ENCODE measurements around the gene GUCA1C.

The GUCA1C gene, protein sequence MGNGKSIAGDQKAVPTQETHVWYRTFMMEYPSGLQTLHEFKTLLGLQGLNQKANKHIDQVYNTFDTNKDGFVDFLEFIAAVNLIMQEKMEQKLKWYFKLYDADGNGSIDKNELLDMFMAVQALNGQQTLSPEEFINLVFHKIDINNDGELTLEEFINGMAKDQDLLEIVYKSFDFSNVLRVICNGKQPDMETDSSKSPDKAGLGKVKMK

DNA sequence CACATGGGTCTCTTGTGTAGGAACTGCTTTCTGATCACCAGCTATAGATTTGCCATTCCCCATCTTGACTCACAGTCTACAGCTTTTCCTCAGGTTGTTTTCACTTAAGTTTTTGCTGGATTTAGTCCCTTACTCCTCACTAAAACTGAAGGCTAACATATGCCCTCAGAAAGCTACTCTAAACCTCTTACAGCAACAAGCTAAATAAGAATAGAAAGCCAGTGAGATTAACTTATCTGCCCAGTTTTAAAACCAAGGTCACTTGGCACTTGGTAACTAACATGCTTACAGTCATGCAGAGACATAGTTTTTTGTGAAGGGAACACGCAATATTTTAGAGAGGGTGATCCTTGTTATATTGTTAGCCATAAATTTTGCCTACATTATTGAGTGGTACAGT, at the start of gene GUCA1C:
GUCA1C (minus strand) TSS at position 180 of the 400 bp plus-strand sequence; CDS start at position 63, 117 bp downstream.
- ATAC-seq = no peak; the same call in 2 of the 3 replicates
- TF ChIP-seq ZNF70 (CRISPR knock-in tag; IDR thresholded peaks at IDR 0.05) (no peak), GLIS3 (CRISPR knock-in tag; IDR thresholded peaks at IDR 0.05) (no peak), CSDC2 (CRISPR knock-in tag; IDR thresholded peaks at IDR 0.05) (no peak), OSR1 (CRISPR knock-in tag; IDR thresholded peaks at IDR 0.05) (no peak), ZC3H10 (CRISPR knock-in tag; IDR thresholded peaks at IDR 0.05) (no peak), BACH2 (CRISPR knock-in tag; IDR thresholded peaks at IDR 0.05; ENCODE audit: borderline replicate concordance) (no peak), RARB (CRISPR knock-in tag; IDR thresholded peaks at IDR 0.05) (no peak), SNAI2 (CRISPR knock-in tag; IDR thresholded peaks at IDR 0.05) (no peak), ZNF8 (CRISPR knock-in tag; IDR thresholded peaks at IDR 0.05) (no peak), ZNF565 (CRISPR knock-in tag; conservative IDR thresholded peaks at IDR 0.05; ENCODE audit: low read depth) (no peak), PPARA (CRISPR knock-in tag; IDR thresholded peaks at IDR 0.05; ENCODE audit: borderline replicate concordance) (no peak), ISL1 (CRISPR knock-in tag; IDR thresholded peaks at IDR 0.05) (no peak), TOX (CRISPR knock-in tag; IDR thresholded peaks at IDR 0.05; ENCODE audit: borderline replicate concordance) (no peak), TCF4 (CRISPR knock-in tag; IDR thresholded peaks at IDR 0.05; ENCODE audit: borderline replicate concordance) (no peak)
- TF ChIP-seq, protein P1, sequence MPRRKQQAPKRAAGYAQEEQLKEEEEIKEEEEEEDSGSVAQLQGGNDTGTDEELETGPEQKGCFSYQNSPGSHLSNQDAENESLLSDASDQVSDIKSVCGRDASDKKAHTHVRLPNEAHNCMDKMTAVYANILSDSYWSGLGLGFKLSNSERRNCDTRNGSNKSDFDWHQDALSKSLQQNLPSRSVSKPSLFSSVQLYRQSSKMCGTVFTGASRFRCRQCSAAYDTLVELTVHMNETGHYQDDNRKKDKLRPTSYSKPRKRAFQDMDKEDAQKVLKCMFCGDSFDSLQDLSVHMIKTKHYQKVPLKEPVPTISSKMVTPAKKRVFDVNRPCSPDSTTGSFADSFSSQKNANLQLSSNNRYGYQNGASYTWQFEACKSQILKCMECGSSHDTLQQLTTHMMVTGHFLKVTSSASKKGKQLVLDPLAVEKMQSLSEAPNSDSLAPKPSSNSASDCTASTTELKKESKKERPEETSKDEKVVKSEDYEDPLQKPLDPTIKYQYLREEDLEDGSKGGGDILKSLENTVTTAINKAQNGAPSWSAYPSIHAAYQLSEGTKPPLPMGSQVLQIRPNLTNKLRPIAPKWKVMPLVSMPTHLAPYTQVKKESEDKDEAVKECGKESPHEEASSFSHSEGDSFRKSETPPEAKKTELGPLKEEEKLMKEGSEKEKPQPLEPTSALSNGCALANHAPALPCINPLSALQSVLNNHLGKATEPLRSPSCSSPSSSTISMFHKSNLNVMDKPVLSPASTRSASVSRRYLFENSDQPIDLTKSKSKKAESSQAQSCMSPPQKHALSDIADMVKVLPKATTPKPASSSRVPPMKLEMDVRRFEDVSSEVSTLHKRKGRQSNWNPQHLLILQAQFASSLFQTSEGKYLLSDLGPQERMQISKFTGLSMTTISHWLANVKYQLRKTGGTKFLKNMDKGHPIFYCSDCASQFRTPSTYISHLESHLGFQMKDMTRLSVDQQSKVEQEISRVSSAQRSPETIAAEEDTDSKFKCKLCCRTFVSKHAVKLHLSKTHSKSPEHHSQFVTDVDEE (CRISPR knock-in tag; IDR thresholded peaks at IDR 0.05) = no peak
- TF ChIP-seq, protein P2, sequence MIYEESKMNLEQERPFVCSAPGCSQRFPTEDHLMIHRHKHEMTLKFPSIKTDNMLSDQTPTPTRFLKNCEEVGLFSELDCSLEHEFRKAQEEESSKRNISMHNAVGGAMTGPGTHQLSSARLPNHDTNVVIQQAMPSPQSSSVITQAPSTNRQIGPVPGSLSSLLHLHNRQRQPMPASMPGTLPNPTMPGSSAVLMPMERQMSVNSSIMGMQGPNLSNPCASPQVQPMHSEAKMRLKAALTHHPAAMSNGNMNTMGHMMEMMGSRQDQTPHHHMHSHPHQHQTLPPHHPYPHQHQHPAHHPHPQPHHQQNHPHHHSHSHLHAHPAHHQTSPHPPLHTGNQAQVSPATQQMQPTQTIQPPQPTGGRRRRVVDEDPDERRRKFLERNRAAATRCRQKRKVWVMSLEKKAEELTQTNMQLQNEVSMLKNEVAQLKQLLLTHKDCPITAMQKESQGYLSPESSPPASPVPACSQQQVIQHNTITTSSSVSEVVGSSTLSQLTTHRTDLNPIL (CRISPR knock-in tag; IDR thresholded peaks at IDR 0.05; ENCODE audit: low read depth) = no peak
- TF ChIP-seq, protein P3, sequence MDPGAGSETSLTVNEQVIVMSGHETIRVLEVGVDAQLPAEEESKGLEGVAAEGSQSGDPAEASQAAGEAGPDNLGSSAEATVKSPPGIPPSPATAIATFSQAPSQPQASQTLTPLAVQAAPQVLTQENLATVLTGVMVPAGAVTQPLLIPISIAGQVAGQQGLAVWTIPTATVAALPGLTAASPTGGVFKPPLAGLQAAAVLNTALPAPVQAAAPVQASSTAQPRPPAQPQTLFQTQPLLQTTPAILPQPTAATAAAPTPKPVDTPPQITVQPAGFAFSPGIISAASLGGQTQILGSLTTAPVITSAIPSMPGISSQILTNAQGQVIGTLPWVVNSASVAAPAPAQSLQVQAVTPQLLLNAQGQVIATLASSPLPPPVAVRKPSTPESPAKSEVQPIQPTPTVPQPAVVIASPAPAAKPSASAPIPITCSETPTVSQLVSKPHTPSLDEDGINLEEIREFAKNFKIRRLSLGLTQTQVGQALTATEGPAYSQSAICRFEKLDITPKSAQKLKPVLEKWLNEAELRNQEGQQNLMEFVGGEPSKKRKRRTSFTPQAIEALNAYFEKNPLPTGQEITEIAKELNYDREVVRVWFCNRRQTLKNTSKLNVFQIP (CRISPR knock-in tag; IDR thresholded peaks at IDR 0.05; ENCODE audit: borderline replicate concordance, low read depth) = no peak
- TF ChIP-seq, protein P4, sequence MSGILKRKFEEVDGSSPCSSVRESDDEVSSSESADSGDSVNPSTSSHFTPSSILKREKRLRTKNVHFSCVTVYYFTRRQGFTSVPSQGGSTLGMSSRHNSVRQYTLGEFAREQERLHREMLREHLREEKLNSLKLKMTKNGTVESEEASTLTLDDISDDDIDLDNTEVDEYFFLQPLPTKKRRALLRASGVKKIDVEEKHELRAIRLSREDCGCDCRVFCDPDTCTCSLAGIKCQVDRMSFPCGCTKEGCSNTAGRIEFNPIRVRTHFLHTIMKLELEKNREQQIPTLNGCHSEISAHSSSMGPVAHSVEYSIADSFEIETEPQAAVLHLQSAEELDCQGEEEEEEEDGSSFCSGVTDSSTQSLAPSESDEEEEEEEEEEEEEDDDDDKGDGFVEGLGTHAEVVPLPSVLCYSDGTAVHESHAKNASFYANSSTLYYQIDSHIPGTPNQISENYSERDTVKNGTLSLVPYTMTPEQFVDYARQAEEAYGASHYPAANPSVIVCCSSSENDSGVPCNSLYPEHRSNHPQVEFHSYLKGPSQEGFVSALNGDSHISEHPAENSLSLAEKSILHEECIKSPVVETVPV (CRISPR knock-in tag; IDR thresholded peaks at IDR 0.05) = no peak
- TF ChIP-seq, protein P5, sequence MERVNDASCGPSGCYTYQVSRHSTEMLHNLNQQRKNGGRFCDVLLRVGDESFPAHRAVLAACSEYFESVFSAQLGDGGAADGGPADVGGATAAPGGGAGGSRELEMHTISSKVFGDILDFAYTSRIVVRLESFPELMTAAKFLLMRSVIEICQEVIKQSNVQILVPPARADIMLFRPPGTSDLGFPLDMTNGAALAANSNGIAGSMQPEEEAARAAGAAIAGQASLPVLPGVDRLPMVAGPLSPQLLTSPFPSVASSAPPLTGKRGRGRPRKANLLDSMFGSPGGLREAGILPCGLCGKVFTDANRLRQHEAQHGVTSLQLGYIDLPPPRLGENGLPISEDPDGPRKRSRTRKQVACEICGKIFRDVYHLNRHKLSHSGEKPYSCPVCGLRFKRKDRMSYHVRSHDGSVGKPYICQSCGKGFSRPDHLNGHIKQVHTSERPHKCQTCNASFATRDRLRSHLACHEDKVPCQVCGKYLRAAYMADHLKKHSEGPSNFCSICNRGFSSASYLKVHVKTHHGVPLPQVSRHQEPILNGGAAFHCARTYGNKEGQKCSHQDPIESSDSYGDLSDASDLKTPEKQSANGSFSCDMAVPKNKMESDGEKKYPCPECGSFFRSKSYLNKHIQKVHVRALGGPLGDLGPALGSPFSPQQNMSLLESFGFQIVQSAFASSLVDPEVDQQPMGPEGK (CRISPR knock-in tag; IDR thresholded peaks at IDR 0.05; ENCODE audit: borderline replicate concordance) = no peak

DNA sequence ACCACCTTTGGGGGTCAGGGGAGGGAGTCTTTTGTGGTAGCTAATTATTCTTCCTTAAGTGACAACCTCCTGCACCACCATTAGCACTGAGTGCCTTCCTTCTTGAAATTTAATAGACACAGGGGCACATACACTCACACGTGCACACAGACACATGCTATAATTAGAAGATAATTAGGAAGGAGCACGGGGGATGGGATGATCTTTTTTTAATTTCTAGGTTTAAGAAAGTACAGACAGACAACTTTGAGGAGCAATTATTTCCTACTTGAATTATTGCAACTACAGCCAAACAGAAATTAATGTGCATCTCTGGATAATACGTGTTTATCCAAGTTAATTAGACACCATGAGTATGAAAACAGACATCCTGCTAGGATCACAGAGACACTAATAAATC, 44.8 kb upstream of the GUCA1C start:
- TF ChIP-seq ESRRG (CRISPR knock-in tag; IDR thresholded peaks at IDR 0.05) = no peak
- TF ChIP-seq, protein P2 (CRISPR knock-in tag; IDR thresholded peaks at IDR 0.05; ENCODE audit: low read depth) = no peak
- no peak for TF ChIP-seq ZFP30 (CRISPR knock-in tag; IDR thresholded peaks at IDR 0.05)
- no peak for TF ChIP-seq PPARA (CRISPR knock-in tag; IDR thresholded peaks at IDR 0.05; ENCODE audit: borderline replicate concordance)
- no peak for TF ChIP-seq BACH2 (CRISPR knock-in tag; IDR thresholded peaks at IDR 0.05; ENCODE audit: borderline replicate concordance)
- no peak for TF ChIP-seq GLIS3 (CRISPR knock-in tag; IDR thresholded peaks at IDR 0.05)
- ATAC-seq = no peak
